Keratinocyte (primary cell): Measurements from ENCODE around the gene ARHGEF28. TPM values are rescaled to one million over a fixed set of nuclear protein-coding genes. Genes with fewer than 3 reads are reported as not detected.

ENCODE experiments used
- DNase-seq: peaks from one replicate; pipeline ENCODE4 v3.0.0-alpha.2; 2011; ENCODE audit warnings: low read depth, missing footprints, low spot score
- FAIRE-seq: peaks from 2 replicates; lab custom pipeline; 2011; peaks lifted over from hg19 to GRCh38; lab: Jason Lieb, UNC
- H2AFZ ChIP-seq: 2 replicates; pipeline ENCODE4 v1.6.0; 2012; ENCODE audit warnings: low read length, control low read depth, inconsistent platforms; ENCODE audit not compliant: control insufficient read depth
- H3K27ac ChIP-seq: 2 replicates; pipeline ENCODE4 v1.5.1; 2011; ENCODE audit warnings: low read length; ENCODE audit not compliant: control insufficient read depth, insufficient read depth
- H3K27me3 ChIP-seq: 3 replicates; pipeline ENCODE4 v1.6.0; 2011; ENCODE audit warnings: low read length; ENCODE audit not compliant: control insufficient read depth, insufficient read depth; ENCODE audit errors: extremely low read depth
- H3K36me3 ChIP-seq, 2 experiments: 2 replicates in 1 of 2; 3 replicates in 1 of 2; pipeline ENCODE4 v1.5.1; 2011; ENCODE audit warnings: low read length in 2 of 2, mild to moderate bottlenecking in 1 of 2; ENCODE audit not compliant: control insufficient read depth in 2 of 2, insufficient read depth in 2 of 2; ENCODE audit errors: extremely low read depth in 1 of 2
- H3K4me1 ChIP-seq: 3 replicates; pipeline ENCODE4 v1.5.1; 2011; ENCODE audit warnings: low read length; ENCODE audit not compliant: control insufficient read depth, insufficient read depth; ENCODE audit errors: extremely low read depth
- H3K4me2 ChIP-seq: 3 replicates; pipeline ENCODE4 v1.6.0; 2011; ENCODE audit warnings: low read depth, low read length; ENCODE audit not compliant: control insufficient read depth, insufficient read depth; ENCODE audit errors: extremely low read depth
- H3K4me3 ChIP-seq, 3 experiments: fragments of 200-600 bp in 1 of 3; sonication (generic) in 1 of 3; 2 replicates in 2 of 3; 3 replicates in 1 of 3; pipeline ENCODE4 v1.5.1; 2011 to 2016; ENCODE audit warnings: low read length in 3 of 3, mild to moderate bottlenecking in 3 of 3, control low read depth in 2 of 3, inconsistent platforms in 1 of 3, low read depth in 1 of 3, mixed read lengths in 1 of 3, mixed run types in 1 of 3, moderate library complexity in 1 of 3; ENCODE audit not compliant: control insufficient read depth in 2 of 3, insufficient read depth in 2 of 3; ENCODE audit errors: extremely low read depth in 1 of 3
- H3K79me2 ChIP-seq: 2 replicates; pipeline ENCODE4 v1.6.0; 2012; ENCODE audit warnings: low read length; ENCODE audit not compliant: control insufficient read depth, insufficient read depth
- H3K9ac ChIP-seq: 3 replicates; pipeline ENCODE4 v1.6.0; 2011; ENCODE audit warnings: low read length; ENCODE audit not compliant: control insufficient read depth, insufficient read depth; ENCODE audit errors: extremely low read depth
- H3K9me1 ChIP-seq: 3 replicates; pipeline ENCODE4 v1.6.0; 2011; ENCODE audit warnings: low read length; ENCODE audit not compliant: control insufficient read depth, insufficient read depth; ENCODE audit errors: extremely low read depth
- H3K9me3 ChIP-seq: 2 replicates; pipeline ENCODE4 v1.5.1; 2012; ENCODE audit warnings: low read depth, low read length; ENCODE audit not compliant: control insufficient read depth
- H4K20me1 ChIP-seq: 3 replicates; pipeline ENCODE4 v1.6.0; 2011; ENCODE audit warnings: low read length; ENCODE audit not compliant: control insufficient read depth, insufficient read depth; ENCODE audit errors: extremely low read depth
- EZH2 ChIP-seq: IDR thresholded peaks from one replicate; pipeline ENCODE4 v1.6.1; 2012; ENCODE audit warnings: inconsistent platforms, mild to moderate bottlenecking, low read length, moderate library complexity
- dilution Hi-C: fragments of 300-500 bp; cut with MboI; formaldehyde crosslinking; loops from one replicate; pipeline ENCODE4 v1.7.0; 2020; ENCODE audit warnings: low sequenced_read_pairs; ENCODE audit not compliant: extremely low pct_ligation_motif_present
- polyA plus RNA-seq, 5 experiments: library from polyadenylated mRNA; depleted of rRNA in 3 of 5; stranded (reverse) in 3 of 5; stranded (forward) in 1 of 5; unstranded in 1 of 5; fragments of >200 nt; gene quantifications; 1 replicate in 1 of 5; 2 replicates in 3 of 5; 3 replicates in 1 of 5; pipeline versions ENCODE4 v1.2.1 to v1.2.3, GENCODE V29; 2011 to 2012; ENCODE audit warnings: missing spikeins in 2 of 5, low read depth in 1 of 5, low replicate concordance in 1 of 5
- TF ChIP-seq, protein P1 (sequence below), 3 experiments: IDR thresholded peaks in 1 of 3; conservative IDR thresholded peaks in 1 of 3; optimal IDR thresholded peaks in 1 of 3; 2 replicates in 2 of 3; 3 replicates in 1 of 3; pipeline versions ENCODE3 to v1.5.1; 2011; ENCODE audit warnings: low read length in 3 of 3, mild to moderate bottlenecking in 3 of 3, moderate library complexity in 2 of 3, control low read depth in 1 of 3, inconsistent platforms in 1 of 3; ENCODE audit not compliant: insufficient read depth in 2 of 3; ENCODE audit errors: extremely low read depth in 1 of 3

ARHGEF28 gene
- polyA plus RNA-seq, 1 donor (not counting 4 experiments of a cell fraction or from before 2014, with no cell fraction given), result 31.6 TPM

DNA sequence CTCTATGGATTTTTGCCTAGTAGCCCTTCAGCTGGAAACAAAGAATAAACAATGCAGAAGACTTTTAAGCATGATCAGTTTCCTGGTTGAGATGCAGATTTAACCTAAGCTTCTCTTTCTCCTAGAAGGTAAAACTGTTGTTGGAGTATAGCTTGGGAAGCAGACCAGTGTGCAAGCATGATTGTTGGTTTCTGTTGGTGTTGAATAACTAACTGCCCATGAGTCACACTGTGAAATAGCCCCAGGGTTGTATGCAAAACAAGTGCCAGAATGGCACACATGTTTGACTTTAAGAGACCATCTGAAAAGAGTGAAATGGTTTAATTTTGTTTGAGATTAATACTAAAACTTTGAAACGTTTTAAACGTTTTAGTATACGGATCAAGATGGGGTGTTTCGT, 227.1 kb downstream of the ARHGEF28 start:
- Histone ChIP-seq H3K9ac (no peak overlapping the region), H3K4me1 (peaks cover 10% of the 10 kb centered on the region), H2AFZ (no peak overlapping the region), H3K9me3 (no peaks in the 10 kb centered on the region), H3K4me3 (no peak overlapping the region), H3K4me2 (no peak overlapping the region), H3K36me3 (peaks cover 16 to 17% of the 10 kb centered on the region in 2 experiments), H3K27me3 (no peaks in the 10 kb centered on the region), H3K9me1 (no peaks in the 10 kb centered on the region), H4K20me1 (no peaks in the 10 kb centered on the region), H3K27ac (peak overlapping the region; percentile 59), H3K79me2 (no peaks in the 10 kb centered on the region)
- dilution Hi-C loops, result no loop called here
- TF ChIP-seq EZH2, result no peak
- TF ChIP-seq, protein P1, sequence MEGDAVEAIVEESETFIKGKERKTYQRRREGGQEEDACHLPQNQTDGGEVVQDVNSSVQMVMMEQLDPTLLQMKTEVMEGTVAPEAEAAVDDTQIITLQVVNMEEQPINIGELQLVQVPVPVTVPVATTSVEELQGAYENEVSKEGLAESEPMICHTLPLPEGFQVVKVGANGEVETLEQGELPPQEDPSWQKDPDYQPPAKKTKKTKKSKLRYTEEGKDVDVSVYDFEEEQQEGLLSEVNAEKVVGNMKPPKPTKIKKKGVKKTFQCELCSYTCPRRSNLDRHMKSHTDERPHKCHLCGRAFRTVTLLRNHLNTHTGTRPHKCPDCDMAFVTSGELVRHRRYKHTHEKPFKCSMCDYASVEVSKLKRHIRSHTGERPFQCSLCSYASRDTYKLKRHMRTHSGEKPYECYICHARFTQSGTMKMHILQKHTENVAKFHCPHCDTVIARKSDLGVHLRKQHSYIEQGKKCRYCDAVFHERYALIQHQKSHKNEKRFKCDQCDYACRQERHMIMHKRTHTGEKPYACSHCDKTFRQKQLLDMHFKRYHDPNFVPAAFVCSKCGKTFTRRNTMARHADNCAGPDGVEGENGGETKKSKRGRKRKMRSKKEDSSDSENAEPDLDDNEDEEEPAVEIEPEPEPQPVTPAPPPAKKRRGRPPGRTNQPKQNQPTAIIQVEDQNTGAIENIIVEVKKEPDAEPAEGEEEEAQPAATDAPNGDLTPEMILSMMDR (optimal IDR thresholded peaks at IDR 0.05 in 1 of 3, IDR thresholded peaks at IDR 0.05 in 1 of 3, conservative IDR thresholded peaks at IDR 0.05 in 1 of 3; ENCODE audit: extremely low read depth in 1 of 3, insufficient read depth in 2 of 3, low read length in 3 of 3), result no peak
- FAIRE-seq (peak; percentile 84), DNase-seq (no peak)

GRCh38 chr5:73856997-73857396, 231.0 kb downstream of the ARHGEF28 start:
- TF ChIP-seq, protein P1 (optimal IDR thresholded peaks at IDR 0.05 in 1 of 3, IDR thresholded peaks at IDR 0.05 in 1 of 3, conservative IDR thresholded peaks at IDR 0.05 in 1 of 3; ENCODE audit: extremely low read depth in 1 of 3, insufficient read depth in 2 of 3, low read length in 3 of 3), result no peak
- no peak for TF ChIP-seq EZH2

More at GRCh38 chr5:73856997-73857396, 231.0 kb downstream of the ARHGEF28 start:
- Histone ChIP-seq H4K20me1 (no peaks in the 10 kb centered on the region), H3K9ac (no peak overlapping the region), H2AFZ (no peak overlapping the region), H3K27ac (no peak overlapping the region), H3K36me3 (peaks cover 22 to 37% of the 10 kb centered on the region in 2 experiments), H3K9me1 (no peaks in the 10 kb centered on the region), H3K79me2 (no peaks in the 10 kb centered on the region), H3K9me3 (no peaks in the 10 kb centered on the region), H3K4me2 (no peak overlapping the region), H3K4me1 (peaks cover 10% of the 10 kb centered on the region), H3K27me3 (no peaks in the 10 kb centered on the region), H3K4me3 (no peak overlapping the region)
- dilution Hi-C loops, result no loop called here
- DNase-seq (no peak), FAIRE-seq (no peak)
